H1 (cell line): Measurements from ENCODE around the gene COL25A1. TPM values are rescaled to one million over a fixed set of nuclear protein-coding genes. Genes with fewer than 3 reads are reported as not detected.

Experiments used
- CTCF ChIA-PET: fragments of 300-600 bp; sonication (Branson Sonifier 250); formaldehyde crosslinking; loops from one replicate; lab custom pipeline; 2021; ENCODE audit not compliant: partially characterized antibody; lab: Charles Lee
- POLR2A ChIA-PET: fragments of 300-600 bp; sonication (Branson Sonifier 250); formaldehyde crosslinking; loops from one replicate; lab custom pipeline; 2021; ENCODE audit warnings: inconsistent platforms; ENCODE audit not compliant: partially characterized antibody; lab: Charles Lee
- DNase-seq, 2 experiments: peaks; one replicate each; pipeline versions ENCODE4 v3.0.0 to v3.0.0-alpha.2; 2010 to 2022; ENCODE audit warnings: low spot score in 2 of 2, low read depth in 1 of 2, mixed read lengths in 1 of 2
- FAIRE-seq: peaks from 2 replicates; lab custom pipeline; 2011; peaks lifted over from hg19 to GRCh38; lab: Jason Lieb, UNC
- H2AFZ ChIP-seq: 2 replicates; pipeline ENCODE4 v1.8.1; 2012; ENCODE audit warnings: low read length, inconsistent platforms
- H2AK5ac ChIP-seq: 2 replicates; pipeline ENCODE4 v1.6.1; 2013; ENCODE audit warnings: low read depth, low read length
- H2BK120ac ChIP-seq: replicated peaks from 2 replicates; pipeline ENCODE3; 2013; ENCODE audit warnings: low read depth, low read length, inconsistent platforms
- H2BK12ac ChIP-seq: 2 replicates; pipeline ENCODE4 v1.6.1; 2013; ENCODE audit warnings: low read depth, low read length
- H2BK15ac ChIP-seq: 2 replicates; pipeline ENCODE4 v1.6.1; 2013; ENCODE audit warnings: low read length
- H2BK20ac ChIP-seq: 2 replicates; pipeline ENCODE4 v1.6.1; 2013; ENCODE audit warnings: low read length
- H2BK5ac ChIP-seq: 2 replicates; pipeline ENCODE4 v1.6.1; 2013; ENCODE audit warnings: low read depth, low read length
- H3K14ac ChIP-seq: 2 replicates; pipeline ENCODE4 v1.6.1; 2013; ENCODE audit warnings: inconsistent platforms; ENCODE audit not compliant: insufficient read length
- H3K18ac ChIP-seq: 2 replicates; pipeline ENCODE4 v1.6.1; 2013; ENCODE audit warnings: low read length; ENCODE audit errors: extremely low read depth
- H3K23ac ChIP-seq: 2 replicates; pipeline ENCODE4 v1.6.1; 2013; ENCODE audit warnings: inconsistent platforms; ENCODE audit not compliant: insufficient read length
- H3K23me2 ChIP-seq: 2 replicates; pipeline ENCODE4 v1.6.1; 2013; ENCODE audit warnings: low read depth, low read length
- H3K27ac ChIP-seq: 2 replicates; pipeline ENCODE4 v1.6.1; 2011; ENCODE audit warnings: low read depth, low read length, inconsistent platforms
- H3K27me3 ChIP-seq, 4 experiments: replicated peaks in 1 of 4; 1 replicate in 1 of 4; 2 replicates in 3 of 4; pipeline versions ENCODE4 v1.6.1 to v1.8.1; 2011 to 2013; ENCODE audit warnings: low read length in 3 of 4, mild to moderate bottlenecking in 3 of 4, inconsistent platforms in 2 of 4, mixed read lengths in 2 of 4, moderate library complexity in 1 of 4; ENCODE audit not compliant: control insufficient read depth in 3 of 4, insufficient read depth in 3 of 4; ENCODE audit errors: extremely low read depth in 1 of 4
- H3K36me3 ChIP-seq, 4 experiments: 2 replicates each; pipeline versions ENCODE4 v1.6.1 to v1.8.1; 2011 to 2013; ENCODE audit warnings: mild to moderate bottlenecking in 4 of 4, low read length in 3 of 4, moderate library complexity in 2 of 4, control low read depth in 1 of 4, inconsistent platforms in 1 of 4; ENCODE audit not compliant: insufficient read depth in 4 of 4, control insufficient read depth in 2 of 4
- H3K4ac ChIP-seq: replicated peaks from 2 replicates; pipeline ENCODE3; 2013; ENCODE audit warnings: low read length, low read depth, mixed read lengths, inconsistent platforms; ENCODE audit not compliant: insufficient read length
- H3K4me1 ChIP-seq, 4 experiments: replicated peaks in 1 of 4; 1 replicate in 1 of 4; 2 replicates in 3 of 4; pipeline versions ENCODE4 v1.6.1 to v1.8.1; 2011 to 2013; ENCODE audit warnings: low read length in 3 of 4, inconsistent platforms in 2 of 4, mixed read lengths in 1 of 4; ENCODE audit not compliant: insufficient read depth in 4 of 4, control insufficient read depth in 3 of 4
- H3K4me2 ChIP-seq, 2 experiments: 2 replicates each; pipeline versions ENCODE4 v1.6.1 to v1.8.1; 2011 to 2013; ENCODE audit warnings: low read depth in 2 of 2, low read length in 2 of 2, control low read depth in 1 of 2, inconsistent platforms in 1 of 2, mild to moderate bottlenecking in 1 of 2; ENCODE audit not compliant: insufficient read depth in 1 of 2
- H3K4me3 ChIP-seq, 4 experiments: fragments of 200-600, 300-600 bp in 1 of 4; sonication (generic), shearing (Covaris generic), sonication (Bioruptor Twin) in 1 of 4; 2 replicates each; pipeline versions ENCODE4 v1.5.1 to v1.8.1; 2011 to 2016; ENCODE audit warnings: low read length in 4 of 4, low read depth in 3 of 4, control low read depth in 2 of 4, inconsistent platforms in 2 of 4, mild to moderate bottlenecking in 2 of 4, mixed read lengths in 1 of 4, moderate library complexity in 1 of 4; ENCODE audit not compliant: insufficient read depth in 2 of 4; ENCODE audit errors: extremely low read depth in 1 of 4
- H3K56ac ChIP-seq: replicated peaks from 2 replicates; pipeline ENCODE3; 2013; ENCODE audit warnings: low read depth, mild to moderate bottlenecking, mixed read lengths, low read length, inconsistent platforms; ENCODE audit not compliant: insufficient read length
- H3K79me1 ChIP-seq: 2 replicates; pipeline ENCODE4 v1.6.1; 2013; ENCODE audit warnings: low read depth, low read length, control low read depth
- H3K79me2 ChIP-seq, 2 experiments: 2 replicates each; pipeline versions ENCODE4 v1.6.1 to v1.8.1; 2012 to 2013; ENCODE audit warnings: low read length in 2 of 2, mild to moderate bottlenecking in 2 of 2, inconsistent platforms in 1 of 2; ENCODE audit not compliant: insufficient read depth in 2 of 2, control insufficient read depth in 1 of 2
- H3K9ac ChIP-seq, 4 experiments: replicated peaks in 1 of 4; 1 replicate in 1 of 4; 2 replicates in 3 of 4; pipeline versions ENCODE4 v1.6.1 to v1.8.1; 2011 to 2013; ENCODE audit warnings: low read depth in 3 of 4, low read length in 3 of 4, control low read depth in 2 of 4, mild to moderate bottlenecking in 2 of 4, moderate library complexity in 2 of 4, inconsistent platforms in 1 of 4; ENCODE audit errors: extremely low read depth in 1 of 4
- H3K9me3 ChIP-seq, 2 experiments: 2 replicates each; pipeline versions ENCODE4 v1.6.1 to v1.8.1; 2012 to 2013; ENCODE audit warnings: mild to moderate bottlenecking in 2 of 2, moderate library complexity in 2 of 2, control low read depth in 1 of 2, inconsistent platforms in 1 of 2, low read depth in 1 of 2, low read length in 1 of 2, mixed read lengths in 1 of 2; ENCODE audit not compliant: insufficient read depth in 2 of 2
- H4K20me1 ChIP-seq, 2 experiments: replicated peaks in 1 of 2; 2 replicates each; pipeline versions ENCODE3 to v1.8.1; 2011 to 2013; ENCODE audit warnings: inconsistent platforms in 2 of 2, low read length in 2 of 2, mild to moderate bottlenecking in 1 of 2; ENCODE audit not compliant: insufficient read depth in 2 of 2, control insufficient read depth in 1 of 2
- H4K5ac ChIP-seq: 2 replicates; pipeline ENCODE4 v1.6.1; 2013; ENCODE audit warnings: low read length, low read depth, mixed read lengths, inconsistent platforms; ENCODE audit not compliant: insufficient read length
- H4K8ac ChIP-seq: 2 replicates; pipeline ENCODE4 v1.8.0; 2013; ENCODE audit warnings: mild to moderate bottlenecking, moderate library complexity, low read length, inconsistent platforms; ENCODE audit not compliant: insufficient read depth; ENCODE audit errors: extremely low read depth
- H4K91ac ChIP-seq: replicated peaks from 2 replicates; pipeline ENCODE3; 2013; ENCODE audit warnings: low read length, mixed read lengths, inconsistent platforms; ENCODE audit not compliant: insufficient read length
- CREB1 ChIP-seq: IDR thresholded peaks from 2 replicates; pipeline ENCODE4 v1.6.1; 2012; ENCODE audit warnings: inconsistent platforms
- HDAC2 ChIP-seq, 2 experiments: fragments of 300-600 bp in 1 of 2; sonication (generic) in 1 of 2; IDR thresholded peaks; 2 replicates each; pipeline ENCODE4 v1.6.1; 2011 to 2012; ENCODE audit warnings: low read depth in 2 of 2, low read length in 2 of 2, mild to moderate bottlenecking in 2 of 2, moderate library complexity in 2 of 2, borderline replicate concordance in 1 of 2, inconsistent platforms in 1 of 2
- HDAC6 ChIP-seq: IDR thresholded peaks from one replicate; pipeline ENCODE4 v1.7.1; 2012; ENCODE audit warnings: low read depth, mild to moderate bottlenecking, inconsistent platforms, low read length, moderate library complexity
- JUND ChIP-seq: IDR thresholded peaks from 2 replicates; pipeline ENCODE4 v1.6.1; 2011; ENCODE audit warnings: mild to moderate bottlenecking, improper control_type of control experiment, low read length
- KDM1A ChIP-seq: fragments of 200-600, 300-600 bp; sonication (generic); IDR thresholded peaks from 2 replicates; pipeline ENCODE4 v1.7.1; 2016; ENCODE audit warnings: mild to moderate bottlenecking, low read length, borderline replicate concordance
- KDM4A ChIP-seq: IDR thresholded peaks from one replicate; pipeline ENCODE4 v1.7.1; 2012; ENCODE audit warnings: low read depth, mild to moderate bottlenecking, moderate library complexity, low read length, inconsistent platforms; ENCODE audit not compliant: severe bottlenecking
- RFX5 ChIP-seq: IDR thresholded peaks from 2 replicates; pipeline ENCODE4 v1.6.1; 2011; ENCODE audit warnings: low read depth, low read length, improper control_type of control experiment, borderline replicate concordance
- RNF2 ChIP-seq: fragments of 200-900, 300-1000 bp; sonication (generic); IDR thresholded peaks from 2 replicates; pipeline ENCODE4 v1.7.1; 2016; ENCODE audit warnings: borderline replicate concordance, low read depth, mild to moderate bottlenecking, antibody characterized with exemption, low read length; ENCODE audit not compliant: poor library complexity, severe bottlenecking; ENCODE audit errors: missing control alignments
- SP2 ChIP-seq: IDR thresholded peaks from 2 replicates; pipeline ENCODE4 v1.6.1; 2012; ENCODE audit warnings: mild to moderate bottlenecking, low read length, inconsistent platforms
- TBP ChIP-seq: IDR thresholded peaks from 2 replicates; pipeline ENCODE4 v1.6.1; 2011; ENCODE audit warnings: low read depth, low read length, improper control_type of control experiment
- TCF12 ChIP-seq: IDR thresholded peaks from 2 replicates; pipeline ENCODE4 v1.6.1; 2011; ENCODE audit warnings: low read depth, mild to moderate bottlenecking, low read length
- WGBS, 2 experiments: shearing (Covaris generic) in 1 of 2; methylation state at CpG; one replicate each; pipeline versions ENCODE4 v1.1.6 to v1.1.7; 2013 to 2015; ENCODE audit warnings: low lambda C conversion rate in 2 of 2, mixed read lengths in 2 of 2, inconsistent platforms in 1 of 2, low coverage in 1 of 2, missing lambda C conversion rate in 1 of 2; ENCODE audit not compliant: insufficient replicate concordance in 2 of 2, insufficient coverage in 1 of 2, insufficient read length in 1 of 2; ENCODE audit errors: extremely low coverage in 1 of 2, missing lambda C conversion rate in 1 of 2; 5-methylcytosine and 5-hydroxymethylcytosine counted together
- polyA plus RNA-seq, 7 experiments: library from polyadenylated mRNA; depleted of rRNA in 3 of 7; stranded (reverse) in 5 of 7; unstranded in 2 of 7; fragments of >200 nt in 5 of 7; fragments of 200-250 nt in 2 of 7; gene quantifications; 1 replicate in 5 of 7; 2 replicates in 1 of 7; 4 replicates in 1 of 7; pipeline versions ENCODE4 v1.2.1 to v1.2.3, GENCODE V29; 2011 to 2013; ENCODE audit warnings: missing spikeins in 2 of 7, mixed read lengths in 2 of 7
- total RNA-seq: library from RNA; stranded (reverse); fragmentation: NEBNext Ultra II Directional; extraction: Animal tissue kit (Norgen Biotek cat#: 25700); gene quantifications from 2 replicates; pipeline ENCODE4 v1.2.1, GENCODE V29; 2021

Gene COL25A1
- total and polyA plus RNA-seq, 2 of the 8 experiments (the other 6 are each of a cell fraction or from before 2014, with no cell fraction given), result 1.1 to 8.3 TPM

DNA sequence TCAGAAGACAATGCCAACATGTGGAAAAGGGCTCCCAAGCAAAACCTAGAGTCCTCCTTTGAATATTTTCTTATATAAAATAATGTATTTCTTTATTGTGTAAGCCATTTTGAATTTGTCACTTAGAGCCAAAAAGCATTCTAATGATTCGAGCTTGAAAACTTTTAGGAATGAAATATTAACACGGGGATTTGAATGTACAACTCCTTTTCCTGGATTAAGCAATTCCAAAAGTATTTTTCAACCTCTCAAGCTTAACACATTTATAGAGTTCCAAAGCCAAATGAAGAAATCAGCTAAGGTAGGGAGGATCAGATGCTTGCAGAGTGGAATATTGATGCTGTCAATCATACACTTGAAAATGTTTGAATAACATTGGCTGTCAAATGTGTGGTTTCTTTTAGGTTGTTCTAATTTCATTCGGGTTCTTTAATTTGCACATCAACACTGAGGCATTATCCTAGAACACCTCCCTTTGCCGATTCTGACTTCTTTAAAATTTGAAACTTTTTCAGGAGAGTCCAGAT is 472.4 kb downstream of the COL25A1 start:
- Histone ChIP-seq H3K23me2 (no peaks in the 10 kb centered on the region), H2BK20ac (no peak overlapping the region), H3K79me2 (no peaks in the 10 kb centered on the region), H4K5ac (no peak overlapping the region), H2BK120ac (no peak overlapping the region), H3K4me2 (no peak overlapping the region), H4K8ac (no peak overlapping the region), H3K4me1 (no peaks in the 10 kb centered on the region), H3K79me1 (no peaks in the 10 kb centered on the region), H2BK15ac (no peak overlapping the region), H3K27ac (no peak overlapping the region), H2AK5ac (no peak overlapping the region), H3K14ac (no peak overlapping the region), H2BK5ac (no peak overlapping the region), H4K20me1 (no peaks in the 10 kb centered on the region), H3K56ac (no peak overlapping the region), H3K36me3 (no peaks in the 10 kb centered on the region), H4K91ac (no peak overlapping the region), H3K23ac (no peak overlapping the region), H3K27me3 (no peaks in the 10 kb centered on the region), H2BK12ac (no peak overlapping the region), H3K9me3 (no peaks in the 10 kb centered on the region), H2AFZ (no peak overlapping the region), H3K4ac (no peak overlapping the region), H3K4me3 (no peak overlapping the region), H3K9ac (no peak overlapping the region), H3K18ac (no peak overlapping the region)
- POLR2A ChIA-PET, result no interaction called here
- WGBS, 2 experiments, result 92% methylated on average over 4 of the region's 4 CpGs; no CpG with 5 or more reads in 1 of the 2 experiments
- DNase-seq, result no peak
- CTCF ChIA-PET, result interaction anchor here (0.7 to 1.8 kb wide), 6 partner anchors 10 to 576 kb away, joined by 3 to 7 read pairs (median 4); no protein-coding TSS in a partner anchor
- no peak for FAIRE-seq
- no peak for TF ChIP-seq KDM1A
- TF ChIP-seq RFX5, result no peak
- TF ChIP-seq CREB1, result no peak
- TF ChIP-seq HDAC2 (IDR thresholded peaks at IDR 0.05; ENCODE audit: borderline replicate concordance in 1 of 2, low read depth in 2 of 2, low read length in 2 of 2), result no peak
- TF ChIP-seq SP2, result no peak
- TF ChIP-seq TCF12, result no peak
- TF ChIP-seq JUND, result no peak
- TF ChIP-seq HDAC6, result no peak
- TF ChIP-seq RNF2, result no peak
- no peak for TF ChIP-seq KDM4A
- TF ChIP-seq TBP, result no peak
